HG03064 (cell line): ENCODE data around the gene FOXI1.
"Not testable (repeated sequence)": the region's sequence is repeated elsewhere in the genome, so short reads cannot be mapped to it uniquely, and the experiment has no call there.

Experiments used
- ATAC-seq: cut with Tn5 transposase; IDR thresholded peaks from one replicate; pipeline ENCODE4 v1.9.1; 2021; ENCODE audit warnings: low read depth; ENCODE audit not compliant: unreplicated experiment

The FOXI1 gene

GRCh38 chr5:170087168-170087817 lies 18.4 kb upstream of the FOXI1 start:
- no peak for ATAC-seq

- no peak for ATAC-seq
Measured at GRCh38 chr5:170092455-170093101, 13.1 kb upstream of the FOXI1 start.

- ATAC-seq, result not testable (repeated sequence)
Measured at GRCh38 chr5:170094329-170094728, 11.4 kb upstream of the FOXI1 start.

- no peak for ATAC-seq
Measured at GRCh38 chr5:170095646-170096045, 10.1 kb upstream of the FOXI1 start.

- ATAC-seq, result no peak
Measured at GRCh38 chr5:170097934-170098333, 7.8 kb upstream of the FOXI1 start.

- peak; percentile 57 for ATAC-seq
Measured at GRCh38 chr5:170100066-170100943, 5.4 kb upstream of the FOXI1 start.

- no peak for ATAC-seq
Measured at GRCh38 chr5:170103447-170103846, 2.2 kb upstream of the FOXI1 start.

GRCh38 chr5:170104299-170104698 lies 1.4 kb upstream of the FOXI1 start:
- ATAC-seq, result no peak

- no peak for ATAC-seq
Measured at GRCh38 chr5:170104710-170105109, 987 bp upstream of the FOXI1 start.

GRCh38 chr5:170107674-170108073 lies 2.0 kb downstream of the FOXI1 start:
- no peak for ATAC-seq

GRCh38 chr5:170108266-170108785 lies 2.6 kb downstream of the FOXI1 start:
- no peak for ATAC-seq

GRCh38 chr5:170109059-170110031 lies 3.6 kb downstream of the FOXI1 start:
- no peak for ATAC-seq

- ATAC-seq, result no peak
Measured at GRCh38 chr5:170110403-170111087, 4.8 kb downstream of the FOXI1 start.

GRCh38 chr5:170111088-170111785 lies 5.5 kb downstream of the FOXI1 start:
- ATAC-seq, result no peak

GRCh38 chr5:170112876-170113521 lies 7.3 kb downstream of the FOXI1 start:
- ATAC-seq, result no peak

- no peak for ATAC-seq
Measured at GRCh38 chr5:170113522-170113900, 7.8 kb downstream of the FOXI1 start.

GRCh38 chr5:170114271-170114670 lies 8.6 kb downstream of the FOXI1 start:
- no peak for ATAC-seq

GRCh38 chr5:170115925-170116324 lies 10.2 kb downstream of the FOXI1 start:
- ATAC-seq, result no peak
